HuH-7.5 (cell line): ENCODE measurements around the gene ST6GALNAC4.
A peak's percentile ranks its signal among the peaks of the same experiment; 100 is the strongest.

ENCODE experiments used
- DNase-seq: peaks from one replicate; pipeline ENCODE4 v3.0.0; 2011; ENCODE audit warnings: low spot score

The ST6GALNAC4 gene

GRCh38 chr9:127916720-127917581 lies at the start of gene ST6GALNAC4:
Gene ST6GALNAC4 (minus strand): TSS chr9:127917041. CDS start chr9:127916419, 622 bp downstream.
- peak; percentile 95 for DNase-seq

GRCh38 chr9:127965953-127966352 lies 49.1 kb upstream of the ST6GALNAC4 start:
- DNase-seq: no peak

GRCh38 chr9:127963359-127964064 lies 46.7 kb upstream of the ST6GALNAC4 start:
- DNase-seq: no peak

GRCh38 chr9:127963041-127963358 lies 46.2 kb upstream of the ST6GALNAC4 start:
- no peak for DNase-seq

- DNase-seq: no peak
Observed at GRCh38 chr9:127962278-127962677, 45.4 kb upstream of the ST6GALNAC4 start.

GRCh38 chr9:127961613-127962155 lies 44.8 kb upstream of the ST6GALNAC4 start:
- DNase-seq: no peak

- no peak for DNase-seq
Observed at GRCh38 chr9:127961155-127961490, 44.3 kb upstream of the ST6GALNAC4 start.

GRCh38 chr9:127960410-127961154 lies 43.7 kb upstream of the ST6GALNAC4 start:
- no peak for DNase-seq

- no peak for DNase-seq
Observed at GRCh38 chr9:127959841-127960409, 43.1 kb upstream of the ST6GALNAC4 start.

GRCh38 chr9:127959398-127959797 lies 42.6 kb upstream of the ST6GALNAC4 start:
- no peak for DNase-seq

GRCh38 chr9:127958728-127959127 lies 41.9 kb upstream of the ST6GALNAC4 start:
- no peak for DNase-seq

GRCh38 chr9:127955294-127956015 lies 38.6 kb upstream of the ST6GALNAC4 start:
- peak; percentile 97 for DNase-seq

GRCh38 chr9:127954831-127955293 lies 38.0 kb upstream of the ST6GALNAC4 start:
- DNase-seq: no peak

- DNase-seq: no peak
Observed at GRCh38 chr9:127953768-127954505, 37.1 kb upstream of the ST6GALNAC4 start.

- DNase-seq: no peak
Observed at GRCh38 chr9:127953154-127953553, 36.3 kb upstream of the ST6GALNAC4 start.

- DNase-seq: no peak
Observed at GRCh38 chr9:127950513-127951289, 33.9 kb upstream of the ST6GALNAC4 start.

- no peak for DNase-seq
Observed at GRCh38 chr9:127949827-127950512, 33.1 kb upstream of the ST6GALNAC4 start.

GRCh38 chr9:127947841-127948710 lies 31.2 kb upstream of the ST6GALNAC4 start:
- DNase-seq: no peak
